ENCODE results near the gene TRAF7.

- TF ChIP-seq L3MBTL2 (conservative IDR thresholded peaks at IDR 0.05) (no peak), SUZ12 (IDR thresholded peaks at IDR 0.05) (no peak), FOXK2 (IDR thresholded peaks at IDR 0.05) (no peak), HDGF (IDR thresholded peaks at IDR 0.05; ENCODE audit: borderline replicate concordance) (no peak), FOXA1 (IDR thresholded peaks at IDR 0.05) (no peak), TARDBP (IDR thresholded peaks at IDR 0.05) (no peak)
These were observed 24.9 kb downstream of the TRAF7 start for GRCh38 chr16:2180461-2180860.

All from HEK293T (cell line).